Right renal pelvis (tissue), 4 donors: ENCODE data around the gene DAZAP2. TPM values are rescaled to one million over a fixed set of nuclear protein-coding genes. Genes with fewer than 3 reads are reported as not detected.
"Not testable (repeated sequence)": the region's sequence is repeated elsewhere in the genome, so short reads cannot be mapped to it uniquely, and the experiment has no call there.

Source experiments
- DNase-seq, 4 donors: peaks; one replicate each; pipeline ENCODE4 v3.0.0-alpha.2; 2013; ENCODE audit warnings: low read depth in 4 of 4, low spot score in 3 of 4, missing footprints in 1 of 4
- polyA plus RNA-seq, 4 donors: library from polyadenylated mRNA; unstranded; fragments of 120-200 nt; gene quantifications; one replicate each; pipeline ENCODE4 v1.2.1, GENCODE V29; 2013; ENCODE audit not compliant: insufficient read length in 4 of 4

Gene DAZAP2
- polyA plus RNA-seq, 4 donors = 284 to 334 (median 311) TPM

- DNase-seq = no peak
Measured at GRCh38 chr12:51245476-51246253, 7.0 kb downstream of the DAZAP2 start.

GRCh38 chr12:51246254-51246853 is 7.7 kb downstream of the DAZAP2 start:
- no peak for DNase-seq

- DNase-seq = no peak
Measured at GRCh38 chr12:51247523-51248206, 9.0 kb downstream of the DAZAP2 start.

- no peak for DNase-seq
Measured at GRCh38 chr12:51253276-51253675, 14.7 kb downstream of the DAZAP2 start.

- DNase-seq = no peak
Measured at GRCh38 chr12:51254536-51254935, 15.9 kb downstream of the DAZAP2 start.

GRCh38 chr12:51259600-51259999 is 21.0 kb downstream of the DAZAP2 start:
- DNase-seq = not testable (repeated sequence)

- no peak for DNase-seq
Measured at GRCh38 chr12:51262758-51263177, 24.1 kb downstream of the DAZAP2 start.

DNA sequence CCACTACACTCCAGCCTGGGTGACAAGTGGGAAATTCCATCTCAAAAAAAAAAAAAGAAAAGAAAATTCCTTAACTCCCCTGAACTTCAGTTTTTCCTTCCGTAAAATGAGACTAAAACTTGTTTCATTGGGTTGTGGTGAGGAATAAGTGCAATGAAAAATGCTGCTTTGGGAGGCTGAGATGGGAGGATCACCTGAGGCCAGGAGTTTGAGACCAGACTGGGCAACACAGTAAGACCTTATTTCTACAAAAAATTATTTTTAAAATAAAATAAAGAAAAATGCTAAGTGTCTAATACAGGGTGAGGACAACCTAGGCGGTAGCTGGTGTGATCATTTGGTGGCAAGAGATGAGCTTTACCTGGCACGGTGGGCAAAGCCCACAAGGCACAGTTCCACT is 24.7 kb downstream of the DAZAP2 start:
- no peak for DNase-seq

DNA sequence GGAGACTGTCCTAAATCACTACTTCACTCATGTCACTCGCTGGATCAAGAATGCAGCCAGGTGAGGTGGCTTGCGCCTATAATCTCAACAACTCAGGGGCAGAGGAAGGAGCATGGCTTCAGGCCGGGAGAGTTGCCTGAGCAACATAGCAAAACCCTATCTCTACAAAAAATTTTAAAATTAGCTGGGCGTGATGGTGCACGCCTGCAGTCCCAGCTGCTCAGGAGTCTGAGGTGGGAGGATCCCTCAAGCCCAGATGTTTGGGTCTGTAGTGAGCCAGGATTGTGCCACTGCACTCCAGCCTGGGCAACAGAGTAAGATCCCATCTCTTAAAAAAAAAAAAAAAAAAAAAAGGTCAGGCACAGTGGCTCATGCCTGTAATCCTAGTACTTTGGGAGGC is 25.7 kb downstream of the DAZAP2 start:
- DNase-seq = no peak

DNA sequence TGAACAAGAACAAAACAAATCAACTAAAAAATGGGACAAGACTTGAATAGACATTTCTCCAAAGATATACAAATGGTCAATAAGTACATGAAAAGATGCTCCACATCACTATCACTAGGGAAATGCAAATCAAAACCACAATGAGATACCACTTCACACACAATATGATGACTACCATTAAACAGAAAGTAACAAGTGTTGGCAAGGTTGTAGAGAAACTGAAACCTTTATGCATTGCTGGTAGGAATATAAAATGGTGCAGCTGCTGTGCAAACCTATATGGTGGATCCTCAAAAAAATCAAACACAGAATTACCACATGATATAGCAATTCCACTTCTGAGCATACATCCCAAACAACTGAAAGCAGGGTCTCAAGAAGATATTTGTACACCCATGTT is 26.4 kb downstream of the DAZAP2 start:
- DNase-seq = no peak

GRCh38 chr12:51269174-51270066 is 30.8 kb downstream of the DAZAP2 start:
- DNase-seq = no peak

GRCh38 chr12:51270067-51270950 is 31.7 kb downstream of the DAZAP2 start, which contains the start of gene SMAGP:
Gene SMAGP (minus strand): TSS chr12:51270415. CDS start chr12:51269278, 1,137 bp downstream.
- DNase-seq = no peak

DNA sequence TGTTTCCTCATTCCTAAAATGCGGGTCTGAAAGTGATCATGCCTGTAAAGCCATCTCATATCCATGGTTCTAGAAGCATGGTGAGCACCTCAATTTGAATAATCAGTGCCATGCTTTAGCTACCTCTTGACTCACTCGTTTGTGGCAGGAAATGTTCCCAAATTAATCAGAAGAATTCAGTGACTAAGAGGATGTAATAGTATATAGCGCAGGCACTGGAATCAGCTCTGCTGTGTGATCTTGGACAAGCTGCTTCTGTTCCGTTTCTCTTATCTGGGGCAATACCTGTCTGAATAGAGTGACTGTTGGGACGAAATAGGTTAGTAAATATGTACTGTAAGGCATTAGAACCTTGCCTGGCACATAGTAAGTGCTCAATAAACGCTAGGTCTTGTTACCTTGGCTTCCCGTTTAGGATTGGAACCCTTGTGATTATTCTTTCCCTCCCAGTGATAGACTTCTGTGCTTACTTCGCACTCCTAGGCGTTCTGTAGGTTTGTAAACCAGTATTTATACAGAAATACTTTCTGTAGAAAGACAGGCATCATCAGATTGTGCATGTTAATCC is 32.4 kb downstream of the DAZAP2 start:
- no peak for DNase-seq

DNA sequence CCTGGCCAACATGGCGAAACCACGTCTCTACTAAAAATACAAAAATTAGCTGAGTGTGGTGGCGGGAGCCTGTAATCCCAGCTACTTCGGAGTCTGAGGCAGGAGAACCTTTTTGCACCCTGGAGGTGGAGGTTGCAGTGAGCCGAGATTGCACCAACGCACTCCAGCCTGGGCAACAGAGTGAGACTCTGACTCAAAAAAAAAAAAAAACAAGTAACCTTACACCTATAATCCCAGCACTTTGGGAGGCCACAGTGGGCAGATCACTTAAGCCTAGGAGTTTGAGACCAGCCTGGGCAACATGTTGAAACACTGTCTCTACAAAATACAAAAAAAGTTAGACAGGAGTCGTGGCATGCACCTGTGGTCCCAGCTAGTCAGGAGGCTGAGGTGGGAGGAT is 34.2 kb downstream of the DAZAP2 start:
- not testable (repeated sequence) for DNase-seq

DNA sequence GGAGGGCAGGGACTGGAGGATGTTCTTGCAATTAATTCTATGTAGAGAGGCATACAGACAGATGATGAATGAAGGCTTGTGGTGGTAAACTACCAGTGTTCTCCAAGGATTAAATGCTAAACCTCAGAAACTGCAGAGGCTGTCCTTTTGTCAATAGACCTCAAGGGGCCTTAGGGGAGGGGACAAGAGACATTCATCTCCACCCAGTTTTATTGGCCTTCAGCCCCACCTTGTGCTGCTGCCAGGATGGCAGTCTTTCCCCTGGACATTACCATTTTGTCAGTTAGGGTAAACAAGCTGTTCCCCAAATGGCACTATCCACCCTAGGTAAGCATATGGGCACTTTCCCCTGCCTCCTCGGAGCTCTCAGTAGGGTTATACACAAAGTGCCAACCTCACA is 36.5 kb downstream of the DAZAP2 start:
- DNase-seq = no peak

DNA sequence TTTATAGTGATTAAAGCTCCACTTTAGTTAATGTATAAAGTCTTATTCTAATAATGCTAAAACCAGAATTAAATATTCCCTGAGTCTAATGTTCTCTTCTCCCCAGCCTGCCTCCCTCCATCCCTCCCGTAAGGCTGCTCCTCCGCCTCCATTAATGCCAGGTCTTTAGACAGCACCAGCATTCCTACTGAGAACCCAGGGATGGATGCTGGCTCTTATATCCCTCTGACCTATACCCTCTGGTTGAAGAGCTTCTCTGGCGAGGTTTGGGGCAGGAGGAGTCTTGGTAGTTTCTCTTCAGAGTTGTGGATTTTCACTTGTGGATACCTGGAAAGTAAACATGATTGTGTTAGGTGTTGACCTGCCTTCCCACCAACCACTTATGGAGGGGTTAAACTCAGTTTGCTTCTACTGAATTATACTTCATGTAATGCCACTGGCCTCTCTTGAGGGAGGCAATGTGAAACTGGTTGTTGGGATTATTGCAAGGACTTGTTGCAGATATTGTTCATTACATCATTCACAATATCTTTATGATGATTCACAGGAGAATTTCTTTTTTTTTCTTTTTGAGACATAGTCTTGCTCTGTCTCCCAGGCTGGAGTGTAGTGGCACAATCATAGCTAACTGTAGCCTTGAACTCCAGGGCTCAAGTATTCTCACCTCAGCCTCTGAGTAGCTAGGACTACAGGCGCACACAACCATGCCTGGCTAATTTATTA is 42.7 kb downstream of the DAZAP2 start:
- DNase-seq = no peak

- no peak for DNase-seq
Measured at GRCh38 chr12:51285843-51286242, 47.2 kb downstream of the DAZAP2 start.
